Spleen (tissue), 11 donors: Measurements from ENCODE around the gene NR0B2. TPM values are rescaled to one million over a fixed set of nuclear protein-coding genes. Genes with fewer than 3 reads are reported as not detected.

ENCODE experiments used
- DNase-seq: peaks from one replicate; pipeline ENCODE4 v3.0.0-alpha.2; 2020
- H3K27ac ChIP-seq, 8 donors: fragments of 200-600 bp; sonication (generic) in 7 of 8; 1 replicate in 4 of 8; 2 replicates in 4 of 8; pipeline versions ENCODE4 v1.5.0 to v1.8.0; 2016 to 2021; ENCODE audit warnings: inconsistent platforms in 4 of 8, mild to moderate bottlenecking in 4 of 8, moderate library complexity in 1 of 8
- H3K27me3 ChIP-seq, 7 donors: fragments of 200-600 bp; sonication (generic) in 6 of 7; replicated peaks in 1 of 7; 1 replicate in 4 of 7; 2 replicates in 3 of 7; pipeline versions ENCODE4 v1.5.0 to v1.8.0; 2016 to 2021; ENCODE audit warnings: inconsistent platforms in 3 of 7, mild to moderate bottlenecking in 1 of 7
- H3K36me3 ChIP-seq, 6 donors: fragments of 200-600 bp; sonication (generic) in 5 of 6; 1 replicate in 4 of 6; 2 replicates in 2 of 6; pipeline versions ENCODE4 v1.5.0 to v1.8.0; 2016 to 2021; ENCODE audit warnings: inconsistent platforms in 2 of 6
- H3K4me1 ChIP-seq, 6 donors: fragments of 200-600 bp; sonication (generic) in 5 of 6; 1 replicate in 3 of 6; 2 replicates in 3 of 6; pipeline versions ENCODE4 v1.5.0 to v1.8.0; 2016 to 2021; ENCODE audit warnings: inconsistent platforms in 3 of 6
- H3K4me3 ChIP-seq, 8 donors: fragments of 200-600 bp; sonication (generic) in 7 of 8; 1 replicate in 4 of 8; 2 replicates in 4 of 8; pipeline versions ENCODE4 v1.5.0 to v1.8.0; 2016 to 2021; ENCODE audit warnings: inconsistent platforms in 4 of 8, mild to moderate bottlenecking in 4 of 8, moderate library complexity in 2 of 8
- H3K9me3 ChIP-seq, 8 donors: fragments of 200-600 bp; sonication (generic) in 7 of 8; 1 replicate in 4 of 8; 2 replicates in 4 of 8; pipeline versions ENCODE4 v1.5.0 to v1.8.0; 2016 to 2021; ENCODE audit warnings: inconsistent platforms in 4 of 8
- CTCF ChIP-seq, 11 experiments: fragments of 200-600 bp in 7 of 11; fragments of 450-650 bp in 4 of 11; sonication (generic) in 4 of 11; IDR thresholded peaks in 8 of 11; conservative IDR thresholded peaks in 3 of 11; 1 replicate in 7 of 11; 2 replicates in 4 of 11; pipeline versions ENCODE4 v1.4.0 to v1.8.0; 2016 to 2021; ENCODE audit warnings: antibody characterized with exemption in 11 of 11, inconsistent platforms in 4 of 11, mild to moderate bottlenecking in 1 of 11
- POLR2A ChIP-seq, 3 donors: fragments of 450-650 bp; IDR thresholded peaks; one replicate each; pipeline ENCODE4 v1.5.1; 2017; ENCODE audit warnings: antibody characterized with exemption in 3 of 3, mild to moderate bottlenecking in 1 of 3
- POLR2AphosphoS5 ChIP-seq, 3 donors: sonication (generic); formaldehyde crosslinking; IDR thresholded peaks; one replicate each; pipeline ENCODE4 v1.5.1; 2017; ENCODE audit warnings: antibody characterized with exemption in 3 of 3
- WGBS, 5 donors: extraction: QIAGEN DNeasy Blood & Tissue Kit in 3 of 5; methylation state at CpG; one replicate each; pipeline versions ENCODE4 v1.1.5 to v1.1.7; 2013 to 2018; 5-methylcytosine and 5-hydroxymethylcytosine counted together
- intact Hi-C: fragments of 100-400 bp; cut with DNase I; formaldehyde crosslinking; loops from one replicate; pipeline ENCODE4 v1.15.0; 2023; ENCODE audit warnings: low total_unique reads
- polyA plus RNA-seq, 3 donors: library from polyadenylated mRNA; stranded (reverse); fragments of 200-250 nt; gene quantifications; one replicate each; pipeline ENCODE4 v1.2.1, GENCODE V29; 2013
- total RNA-seq, 7 donors: library from RNA; depleted of rRNA in 3 of 7; stranded (reverse); fragments of >200 nt in 3 of 7; fragmentation: NEBNext Ultra II Directional in 4 of 7; extraction: Animal tissue kit (Norgen Biotek cat#: 25700) in 4 of 7; gene quantifications; one replicate each; pipeline versions ENCODE4 v1.1.0 to v1.2.1, GENCODE V29; 2016 to 2021
- donor health status: healthy with polysubstance abuse.
- donor health status: DM: no; HTN: no; CAD: no; lungs with moderate emphysema.
- donor health status: DM: no; HTN: no; CAD: no.
- donor health status: Bipolar disorder and iron deficiency.
- donor health status: healthy.
- donor health status: DM: no; HTN: no; CAD: no.
- donor health status: DM: yes; HTN: yes; CAD: no.

NR0B2 gene
- total and polyA plus RNA-seq, 10 donors, result 0.74 to 27.1 (median 8.1) TPM

- WGBS, 5 donors, result 91 to 99% (median 93%) methylated on average over 7 of the region's 7 CpGs
- intact Hi-C loops, result no loop called here
- no peak for DNase-seq
- Histone ChIP-seq H3K36me3 (peaks cover 0 to 17% (median 7%) of the 10 kb centered on the region in 6 donors), H3K27me3 (no peaks in the 10 kb centered on the region), H3K4me1 (peaks cover 0 to 36% (median 27%) of the 10 kb centered on the region in 6 donors), H3K9me3 (no peaks in the 10 kb centered on the region), H3K4me3 (no peak overlapping the region), H3K27ac (no peak overlapping the region)
- TF ChIP-seq POLR2A (IDR thresholded peaks at IDR 0.05) (no peak), CTCF (IDR thresholded peaks at IDR 0.05 in 8 of 11, conservative IDR thresholded peaks at IDR 0.05 in 3 of 11) (no peak), POLR2AphosphoS5 (IDR thresholded peaks at IDR 0.05) (no peak)
Observed at GRCh38 chr1:26861889-26862378, 51.8 kb downstream of the NR0B2 start.

Other genes with a start within 250 kb of the NR0B2 start
- gene ARID1A, start 218.0 kb downstream of the NR0B2 start, total RNA-seq, result 100 to 1,000 TPM in 3 of 7 donors, 10 to 100 TPM in 4; 86.0 to 121 (median 97.4) TPM
- gene ARID1A, start 218.0 kb downstream of the NR0B2 start, polyA plus RNA-seq, result 10 to 100 TPM in 2 of 3 donors, 1 to 10 TPM in 1; 9.8 to 24.2 (median 14.6) TPM
- 10 to 100 TPM in 6 of 7 donors, 1 to 10 TPM in 1; 8.1 to 21.8 (median 12.5) TPM for gene PIGV, start 126.0 kb downstream of the NR0B2 start, total RNA-seq
- gene PIGV, start 126.0 kb downstream of the NR0B2 start, polyA plus RNA-seq, result 1 to 10 TPM; 4.8 to 6.6 (median 5.2) TPM
- gene ZDHHC18, start 87.3 kb downstream of the NR0B2 start, total RNA-seq, result 10 to 100 TPM; 41.6 to 80.4 (median 54.4) TPM
- 10 to 100 TPM in 1 of 3 donors, 1 to 10 TPM in 2; 6.2 to 22.0 (median 8.9) TPM for gene ZDHHC18, start 87.3 kb downstream of the NR0B2 start, polyA plus RNA-seq
- under 1 TPM in 4 of 7 donors, not detected in 3; 0.51 to 0.79 (median 0.58) TPM for gene SFN, start 50.8 kb downstream of the NR0B2 start, total RNA-seq
- under 1 TPM; 0.27 to 0.80 (median 0.63) TPM for gene SFN, start 50.8 kb downstream of the NR0B2 start, polyA plus RNA-seq
- 10 to 100 TPM; 15.2 to 28.7 (median 21.5) TPM for gene GPN2, start 23.7 kb downstream of the NR0B2 start, total RNA-seq
- 10 to 100 TPM; 11.6 to 15.7 (median 14.2) TPM for gene GPN2, start 23.7 kb downstream of the NR0B2 start, polyA plus RNA-seq
- 10 to 100 TPM; 14.3 to 20.2 (median 17.3) TPM for gene GPATCH3, start 13.5 kb downstream of the NR0B2 start, total RNA-seq
- gene GPATCH3, start 13.5 kb downstream of the NR0B2 start, polyA plus RNA-seq, result 10 to 100 TPM; 13.3 to 25.8 (median 19.3) TPM
- 10 to 100 TPM; 35.7 to 55.7 (median 49.3) TPM for gene NUDC, start 7.8 kb upstream of the NR0B2 start, total RNA-seq
- gene NUDC, start 7.8 kb upstream of the NR0B2 start, polyA plus RNA-seq, result 10 to 100 TPM; 42.5 to 62.2 (median 48.8) TPM
- 1 to 10 TPM in 4 of 7 donors, under 1 TPM in 3; 0.44 to 2.1 (median 1.1) TPM for gene KDF1, start 46.5 kb upstream of the NR0B2 start, total RNA-seq
- gene KDF1, start 46.5 kb upstream of the NR0B2 start, polyA plus RNA-seq, result 1 to 10 TPM in 1 of 3 donors, under 1 TPM in 2; 0.67 to 1.1 (median 0.89) TPM
- gene TRNP1, start 79.7 kb upstream of the NR0B2 start, total RNA-seq, result 10 to 100 TPM in 2 of 7 donors, 1 to 10 TPM in 5; 3.1 to 18.1 (median 6.8) TPM
- gene TRNP1, start 79.7 kb upstream of the NR0B2 start, polyA plus RNA-seq, result 1 to 10 TPM; 3.3 to 9.7 (median 6.1) TPM
- under 1 TPM in 6 of 7 donors, not detected in 1; 0.43 to 0.65 (median 0.47) TPM for gene TENT5B, start 98.9 kb upstream of the NR0B2 start, total RNA-seq
- gene TENT5B, start 98.9 kb upstream of the NR0B2 start, polyA plus RNA-seq, result 1 to 10 TPM in 1 of 3 donors, under 1 TPM in 2; 0.41 to 1.0 (median 0.74) TPM
- 10 to 100 TPM; 21.2 to 40.4 (median 35.0) TPM for gene SLC9A1, start 241.2 kb upstream of the NR0B2 start, total RNA-seq
- gene SLC9A1, start 241.2 kb upstream of the NR0B2 start, polyA plus RNA-seq, result 10 to 100 TPM in 1 of 3 donors, 1 to 10 TPM in 2; 6.0 to 14.8 (median 7.7) TPM